ENCODE data around the gene XPO4. TPM values are rescaled to one million over a fixed set of nuclear protein-coding genes. Genes with fewer than 3 reads are reported as not detected.

Gene XPO4
- total RNA-seq, 1 donor from 2014 or later: 23.7 TPM

GRCh38 chr13:20826301-20826700, 76.2 kb downstream of the XPO4 start:
- Mint-ChIP-seq H3K4me1 (ENCODE audit: low read depth) (peaks cover 2% of the 10 kb centered on the region), H3K9me3 (ENCODE audit: low read depth) (no peaks in the 10 kb centered on the region), H3K4me3 (ENCODE audit: low read depth) (no peak overlapping the region), H3K27ac (no peak overlapping the region), H3K36me3 (ENCODE audit: insufficient read depth) (no peaks in the 10 kb centered on the region), H3K27me3 (no peaks in the 10 kb centered on the region)
- TF ChIP-seq CTCF (IDR thresholded peaks at IDR 0.05; ENCODE audit: unreplicated experiment): no peak
- no peak for DNase-seq (ENCODE audit: low spot score, unreplicated experiment)

- Mint-ChIP-seq H3K9me3 (ENCODE audit: low read depth) (no peaks in the 10 kb centered on the region), H3K27ac (no peak overlapping the region), H3K4me3 (ENCODE audit: low read depth) (no peak overlapping the region), H3K27me3 (no peaks in the 10 kb centered on the region), H3K36me3 (ENCODE audit: insufficient read depth) (no peaks in the 10 kb centered on the region), H3K4me1 (ENCODE audit: low read depth) (peaks cover 2% of the 10 kb centered on the region)
- no peak for DNase-seq (ENCODE audit: low spot score, unreplicated experiment)
- no peak for TF ChIP-seq CTCF (IDR thresholded peaks at IDR 0.05; ENCODE audit: unreplicated experiment)
Observed at GRCh38 chr13:20825477-20825875, 77.1 kb downstream of the XPO4 start.

GRCh38 chr13:20824762-20825476, 77.6 kb downstream of the XPO4 start:
- no peaks in the 10 kb centered on the region for H3K27me3 Mint-ChIP-seq
- peaks cover 2% of the 10 kb centered on the region for H3K4me1 Mint-ChIP-seq (ENCODE audit: low read depth)
- DNase-seq (ENCODE audit: low spot score, unreplicated experiment): no peak
- peaks cover 1% of the 10 kb centered on the region for H3K36me3 Mint-ChIP-seq (ENCODE audit: insufficient read depth)
- no peak overlapping the region for H3K4me3 Mint-ChIP-seq (ENCODE audit: low read depth)
- no peaks in the 10 kb centered on the region for H3K9me3 Mint-ChIP-seq (ENCODE audit: low read depth)
- TF ChIP-seq CTCF (IDR thresholded peaks at IDR 0.05; ENCODE audit: unreplicated experiment): no peak
- no peak overlapping the region for H3K27ac Mint-ChIP-seq

GRCh38 chr13:20823071-20823470, 79.5 kb downstream of the XPO4 start:
- H3K36me3 Mint-ChIP-seq (ENCODE audit: insufficient read depth): peaks cover 1% of the 10 kb centered on the region
- no peaks in the 10 kb centered on the region for H3K9me3 Mint-ChIP-seq (ENCODE audit: low read depth)
- DNase-seq (ENCODE audit: low spot score, unreplicated experiment): no peak
- H3K27me3 Mint-ChIP-seq: no peaks in the 10 kb centered on the region
- H3K4me3 Mint-ChIP-seq (ENCODE audit: low read depth): no peak overlapping the region
- no peak for TF ChIP-seq CTCF (IDR thresholded peaks at IDR 0.05; ENCODE audit: unreplicated experiment)
- no peak overlapping the region for H3K27ac Mint-ChIP-seq
- no peaks in the 10 kb centered on the region for H3K4me1 Mint-ChIP-seq (ENCODE audit: low read depth)

DNA sequence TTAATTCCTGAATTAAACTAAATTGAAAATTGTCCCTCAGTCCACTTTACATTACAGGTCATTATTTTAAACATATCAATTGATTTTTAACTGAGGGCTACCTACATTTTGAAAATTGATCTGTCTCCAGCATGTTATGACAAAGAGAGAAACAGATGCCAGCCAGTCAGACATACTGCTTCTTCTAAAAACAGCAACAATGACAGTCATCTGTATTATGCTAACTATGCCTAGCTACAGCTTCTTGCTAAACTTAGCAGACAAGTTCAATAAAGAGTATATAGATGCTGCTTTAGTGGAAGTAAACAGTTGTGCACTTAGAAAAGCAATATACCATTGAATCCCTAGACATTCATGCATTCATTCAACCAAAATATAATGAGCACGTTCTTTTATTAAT, 80.1 kb downstream of the XPO4 start:
- no peak for TF ChIP-seq CTCF (IDR thresholded peaks at IDR 0.05; ENCODE audit: unreplicated experiment)
- H3K9me3 Mint-ChIP-seq (ENCODE audit: low read depth): no peaks in the 10 kb centered on the region

More for the DNA sequence above, 80.1 kb downstream of the XPO4 start:
- Mint-ChIP-seq H3K36me3 (ENCODE audit: insufficient read depth) (peaks cover 1% of the 10 kb centered on the region), H3K4me3 (ENCODE audit: low read depth) (no peak overlapping the region), H3K4me1 (ENCODE audit: low read depth) (no peaks in the 10 kb centered on the region), H3K27me3 (no peaks in the 10 kb centered on the region), H3K27ac (no peak overlapping the region)
- no peak for DNase-seq (ENCODE audit: low spot score, unreplicated experiment)

Measured in progenitor cell of endocrine pancreas (in vitro differentiated cells).